HG02884 (cell line): ENCODE data around the gene TMEM92.

Source experiments
- ATAC-seq: cut with Tn5 transposase; IDR thresholded peaks from one replicate; pipeline ENCODE4 v1.9.1; 2021; ENCODE audit warnings: mild to moderate bottlenecking, moderate library complexity; ENCODE audit not compliant: unreplicated experiment

TMEM92 gene

DNA sequence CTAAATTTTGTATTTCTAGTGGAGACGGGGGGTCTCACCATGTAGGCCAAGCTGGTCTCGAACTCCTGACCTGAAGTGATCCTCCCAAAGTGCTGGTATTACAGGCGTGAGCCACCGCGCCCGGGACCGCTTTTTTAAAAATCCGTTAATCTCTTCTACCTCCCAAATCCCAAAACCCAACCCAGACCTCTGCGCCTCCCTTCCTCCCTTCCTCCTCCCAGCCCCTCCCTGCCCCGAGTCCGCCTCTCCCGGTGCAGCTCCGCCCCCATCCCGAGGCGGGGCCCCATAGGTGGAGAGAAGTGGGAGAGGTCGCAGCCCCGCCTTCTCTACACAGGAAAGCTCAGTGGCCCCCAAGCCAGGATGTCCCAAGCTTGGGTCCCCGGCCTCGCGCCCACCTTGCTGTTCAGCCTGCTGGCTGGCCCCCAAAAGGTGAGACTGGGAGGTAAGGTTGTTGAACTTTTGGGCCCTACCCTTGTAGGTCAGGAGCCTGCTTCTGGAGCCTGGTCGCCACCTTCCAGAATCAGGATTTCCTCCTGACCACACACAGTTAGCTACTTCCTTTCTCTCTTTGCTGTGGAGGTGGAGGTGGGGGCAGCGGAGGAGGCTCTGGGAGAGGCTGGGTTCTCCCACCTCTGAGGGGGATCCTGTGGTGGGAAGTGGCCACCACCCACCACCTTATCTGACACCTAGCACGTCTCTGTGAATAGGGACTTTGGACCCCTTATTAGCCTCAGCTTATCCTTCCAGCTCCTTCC is at the start of gene TMEM92:
Gene TMEM92, plus strand, starts transcription at position 325 of the 755 bp plus-strand sequence. Its CDS starts 36 bp downstream, at position 361.
- ATAC-seq: no peak

DNA sequence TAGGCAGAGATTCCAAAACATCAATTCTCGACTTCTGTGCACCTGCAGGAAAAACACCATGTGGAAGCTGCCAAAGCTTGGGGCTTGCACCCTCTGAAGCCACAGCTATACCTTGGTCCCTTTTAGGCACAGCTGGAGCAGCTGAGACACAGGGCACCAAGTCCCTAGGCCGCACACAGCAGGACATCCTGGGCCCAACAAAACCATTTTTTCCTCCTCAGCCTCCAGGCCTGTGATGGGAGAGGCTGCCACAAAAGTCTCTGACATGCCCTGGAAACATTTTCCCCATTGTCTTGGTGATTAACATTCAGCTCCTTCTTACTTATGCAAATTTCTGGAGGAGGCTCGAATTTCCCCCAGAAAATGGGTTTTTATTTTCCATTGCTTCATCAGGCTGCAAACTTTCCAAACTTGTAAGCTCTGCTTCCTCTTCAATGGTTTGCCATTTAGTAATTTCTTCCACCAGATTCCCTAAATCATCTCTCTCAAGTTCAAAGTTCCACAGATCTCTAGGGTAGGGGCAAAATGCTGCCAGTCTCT is 48.5 kb upstream of the TMEM92 start:
- ATAC-seq: no peak

GRCh38 chr17:50234581-50234980 is 39.7 kb upstream of the TMEM92 start:
- no peak for ATAC-seq

- ATAC-seq: no peak
Observed at GRCh38 chr17:50237901-50238300, 36.4 kb upstream of the TMEM92 start.

- no peak for ATAC-seq
Observed at GRCh38 chr17:50238601-50239280, 35.5 kb upstream of the TMEM92 start.

- no peak for ATAC-seq
Observed at GRCh38 chr17:50239937-50240336, 34.3 kb upstream of the TMEM92 start.

GRCh38 chr17:50240851-50241250 is 33.4 kb upstream of the TMEM92 start:
- ATAC-seq: no peak

DNA sequence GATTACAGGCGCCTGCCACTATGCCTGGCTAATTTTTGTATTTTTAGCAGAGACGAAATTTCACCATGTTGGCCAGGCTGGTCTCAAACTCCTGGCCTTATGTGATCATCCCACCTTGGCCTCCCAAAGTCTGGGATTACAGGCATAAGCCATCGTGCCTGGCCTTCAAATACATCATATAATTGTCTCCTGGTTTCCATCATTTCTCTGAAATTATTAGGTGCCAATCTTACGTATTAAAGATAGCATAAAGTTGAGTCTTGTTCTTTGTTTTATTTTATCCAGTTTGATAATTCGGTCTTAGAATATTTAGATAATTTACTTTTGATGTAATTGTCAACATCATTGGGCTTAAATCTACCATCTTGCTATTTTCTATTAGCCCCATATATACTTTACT is 32.8 kb upstream of the TMEM92 start:
- no peak for ATAC-seq

DNA sequence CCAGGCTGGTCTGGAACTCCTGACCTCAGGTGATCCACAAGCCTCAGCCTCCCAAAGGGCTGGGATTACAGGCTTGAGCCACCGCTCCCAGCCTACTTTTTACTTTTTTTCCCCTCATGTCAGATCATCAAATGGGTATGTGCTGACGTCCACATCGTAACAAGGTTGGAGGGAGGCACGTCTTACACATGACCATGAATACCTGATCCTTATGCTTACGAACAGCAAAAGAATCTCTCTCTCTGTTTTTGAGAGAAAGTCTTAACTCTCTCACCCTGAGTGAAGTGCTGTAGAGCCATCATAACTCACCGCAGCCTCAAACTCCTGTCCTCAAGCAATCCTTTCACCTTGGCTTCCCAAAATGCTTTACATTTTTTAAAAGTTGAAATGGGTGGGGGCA is 29.5 kb upstream of the TMEM92 start:
- ATAC-seq: no peak

DNA sequence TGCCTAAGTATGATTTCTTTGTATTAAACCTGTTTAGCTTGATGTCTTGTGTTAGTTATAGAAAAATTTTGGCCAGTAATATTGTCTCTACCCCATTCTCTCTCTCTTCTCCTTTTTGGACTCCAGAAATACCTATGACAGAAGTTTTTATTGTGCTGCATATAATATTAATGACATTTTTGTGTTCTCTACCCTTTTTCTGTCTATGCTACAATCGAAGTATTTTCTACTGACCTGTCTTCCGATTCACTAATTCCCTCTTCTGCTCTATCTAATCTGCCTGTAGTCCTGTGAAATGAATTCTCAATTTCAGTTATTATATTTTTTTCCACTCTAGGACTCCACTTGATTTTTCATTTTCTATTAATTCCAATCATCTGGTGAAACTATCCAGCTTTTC is 26.0 kb upstream of the TMEM92 start:
- ATAC-seq: no peak

GRCh38 chr17:50252781-50253180 is 21.5 kb upstream of the TMEM92 start:
- no peak for ATAC-seq

GRCh38 chr17:50255766-50256635 is 18.3 kb upstream of the TMEM92 start:
- no peak for ATAC-seq

DNA sequence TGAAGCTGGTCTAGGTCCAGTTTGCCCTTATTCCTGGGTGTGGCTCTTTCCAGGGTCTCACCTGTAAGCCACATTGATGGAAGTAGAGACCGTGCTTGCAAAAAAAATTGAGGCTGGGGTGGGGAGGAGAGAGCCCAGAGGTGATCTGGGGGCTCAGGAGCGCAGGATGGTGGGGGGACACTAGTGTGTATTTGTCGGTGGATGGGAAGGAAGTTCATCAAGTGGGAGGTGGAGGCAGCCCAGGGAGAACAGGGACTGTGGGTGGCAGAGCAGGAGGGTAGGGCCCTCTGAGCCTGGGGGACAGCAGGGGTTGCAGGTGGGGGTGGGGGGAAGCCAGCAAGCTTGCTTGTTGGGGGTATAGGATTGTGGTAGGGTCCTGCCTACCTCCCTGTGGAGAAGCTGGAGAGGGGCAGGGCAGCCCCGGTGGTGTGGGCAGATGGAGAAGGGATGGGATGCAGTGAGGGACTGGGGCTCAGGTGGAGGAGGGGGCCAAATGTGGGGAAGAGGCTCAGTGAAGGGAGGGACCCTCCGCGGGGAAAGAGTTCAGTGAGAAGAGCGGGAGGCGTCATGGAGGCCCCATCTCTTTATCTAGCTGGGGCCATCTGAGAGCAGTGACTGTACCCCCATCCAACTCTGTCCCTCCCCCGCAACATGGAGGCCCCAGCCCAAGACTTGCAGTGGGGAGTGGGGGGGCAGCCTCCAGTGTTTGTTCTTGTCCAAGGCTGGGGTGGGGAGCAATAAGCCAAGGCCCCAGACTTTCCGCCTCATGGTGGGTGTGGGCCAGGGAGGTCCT is 17.2 kb upstream of the TMEM92 start:
- ATAC-seq: no peak

GRCh38 chr17:50257676-50258224 is 16.5 kb upstream of the TMEM92 start:
- no peak for ATAC-seq

DNA sequence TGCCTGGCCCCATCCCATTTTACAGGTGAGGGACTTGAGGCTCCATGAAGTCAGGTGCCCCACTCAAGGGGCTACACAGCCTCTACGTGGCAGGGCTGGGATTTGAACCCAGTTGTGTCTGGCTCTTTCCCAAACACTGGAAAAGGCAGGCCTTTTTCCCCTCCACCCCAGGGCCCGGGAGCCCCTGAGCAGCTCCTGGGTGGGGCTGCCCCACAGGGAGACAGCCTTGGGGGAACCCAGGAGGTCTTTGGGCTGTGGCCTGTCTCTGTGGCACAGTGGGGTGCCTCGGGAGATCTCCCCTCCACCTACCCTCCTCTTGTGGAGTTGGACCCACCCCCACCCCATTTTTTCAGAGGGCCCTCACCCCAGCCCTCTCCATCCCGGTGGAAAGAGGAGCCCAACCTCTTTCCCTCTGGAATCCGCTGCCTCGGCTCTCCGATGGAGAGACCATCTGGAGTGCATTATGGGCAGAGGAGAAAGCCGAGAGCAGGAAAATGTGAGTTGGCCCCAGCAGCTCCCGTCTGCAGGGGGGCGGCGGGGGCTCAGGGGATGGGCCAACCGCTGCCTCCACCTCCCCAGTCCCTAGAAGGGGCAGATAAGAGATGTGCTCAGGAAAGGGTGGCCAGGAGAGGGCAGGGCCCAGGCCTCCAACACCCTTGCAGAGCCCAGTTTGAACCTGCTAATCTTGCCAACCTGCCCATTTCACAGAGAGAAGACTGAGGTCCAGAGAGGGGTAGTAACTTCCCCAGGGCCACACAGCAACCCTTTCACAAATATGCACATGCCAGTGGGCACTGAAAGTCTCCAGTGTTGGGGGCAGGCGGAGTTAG is 15.4 kb upstream of the TMEM92 start:
- ATAC-seq: no peak

DNA sequence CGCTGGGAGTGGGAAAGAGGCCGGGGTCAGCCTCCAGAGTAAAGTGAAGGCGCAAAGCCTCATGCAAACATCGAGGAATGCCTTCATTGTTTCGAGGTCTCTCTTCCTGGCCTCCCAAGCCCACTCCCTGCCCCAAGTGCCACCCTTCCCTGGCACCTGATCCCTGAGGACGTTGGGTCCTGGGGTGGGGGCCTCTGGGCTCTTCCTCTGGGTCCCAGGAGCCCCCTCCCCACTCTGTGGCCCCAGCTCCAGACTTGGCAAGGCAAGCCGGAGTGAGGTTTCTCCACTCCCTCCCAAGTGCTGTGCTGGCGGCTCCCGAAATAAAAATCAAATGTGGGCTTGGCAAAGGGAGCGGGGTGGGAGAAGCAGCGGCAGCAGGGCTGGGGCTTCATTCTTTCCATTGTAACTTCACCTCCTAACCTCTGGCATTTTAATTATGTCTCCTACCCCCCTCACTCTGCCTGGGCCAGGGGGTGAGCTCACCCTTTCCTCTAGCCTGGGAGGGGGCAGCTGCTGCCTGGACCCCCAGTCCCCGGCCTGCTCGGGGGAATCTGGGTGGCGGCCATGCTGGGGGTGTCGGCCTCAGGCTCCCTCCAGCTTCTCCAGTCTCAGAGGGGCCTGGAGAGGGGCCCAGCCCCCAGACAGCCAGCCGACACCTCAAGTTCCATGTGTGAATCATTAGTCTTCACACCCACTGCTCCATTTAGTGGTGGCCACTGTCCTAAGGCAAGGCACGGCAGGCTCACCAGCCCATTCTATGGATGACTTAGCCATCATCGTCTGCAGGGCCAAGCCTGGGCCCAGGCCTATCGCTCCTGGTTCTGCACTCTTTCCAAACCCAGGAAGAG is 14.6 kb upstream of the TMEM92 start:
- ATAC-seq: no peak

GRCh38 chr17:50260501-50260911 is 13.8 kb upstream of the TMEM92 start:
- no peak for ATAC-seq
